Esophagus muscularis mucosa (tissue), 3 donors: ENCODE measurements around the gene ZSWIM1.

Experiments used
- CTCF ChIP-seq, 3 experiments: fragments of 200-600 bp in 2 of 3; fragments of 450-650 bp in 1 of 3; sonication (generic) in 2 of 3; IDR thresholded peaks; one replicate each; pipeline ENCODE4 v1.5.1; 2017 to 2019; ENCODE audit warnings: antibody characterized with exemption in 3 of 3, mild to moderate bottlenecking in 2 of 3, moderate library complexity in 1 of 3
- POLR2A ChIP-seq: fragments of 450-650 bp; IDR thresholded peaks from one replicate; pipeline ENCODE4 v1.6.1; 2017; ENCODE audit warnings: antibody characterized with exemption, moderate library complexity, mild to moderate bottlenecking, low read depth

- no peak for TF ChIP-seq CTCF (IDR thresholded peaks at IDR 0.05)
- no peak for TF ChIP-seq POLR2A
Observed at GRCh38 chr20:45892049-45892825, 11.2 kb downstream of the ZSWIM1 start.
